ENCODE results near the gene PRPH2. TPM values are rescaled to one million over a fixed set of nuclear protein-coding genes. Genes with fewer than 3 reads are reported as not detected.

The PRPH2 gene
- total and polyA plus RNA-seq, 2 donors (not counting 3 experiments of a cell fraction or from before 2014, with no cell fraction given), result 0.40 to 0.46 TPM

DNA sequence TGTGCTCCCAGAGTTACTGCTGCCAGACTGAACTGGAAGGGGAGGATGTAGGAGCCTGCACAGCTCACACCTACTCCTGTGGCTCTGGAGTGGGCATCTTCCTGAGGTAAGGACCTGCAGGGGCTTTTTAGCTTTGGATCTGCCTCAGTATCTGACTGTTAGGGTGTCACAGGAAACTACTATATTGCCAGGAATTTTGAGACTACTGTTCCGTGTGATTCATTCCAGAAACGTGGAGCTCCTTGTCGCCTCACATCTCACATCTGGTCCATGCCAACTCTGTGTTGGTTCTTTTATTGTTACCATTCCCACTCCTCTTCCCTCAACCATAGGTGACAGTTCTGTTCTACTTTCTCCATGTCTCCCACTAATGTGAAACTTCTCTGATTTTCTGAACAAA lies 34.1 kb downstream of the PRPH2 start:
- Histone ChIP-seq H3K9me3 (replicated peaks; ENCODE audit: control insufficient read depth, insufficient read depth, low read length) (no peaks in the 10 kb centered on the region), H3K9ac (replicated peaks; ENCODE audit: extremely low read depth, insufficient read depth, low read length) (no peak overlapping the region), H4K20me1 (replicated peaks; ENCODE audit: control insufficient read depth, extremely low read depth, insufficient read depth, low read length) (no peaks in the 10 kb centered on the region), H2AFZ (ENCODE audit: low read depth, low read length) (no peak overlapping the region), H3K4me1 (ENCODE audit: control insufficient read depth, extremely low read depth, insufficient read depth, low read length) (peaks cover 14% of the 10 kb centered on the region), H3K27me3 (ENCODE audit: control insufficient read depth in 2 of 2, insufficient read depth in 2 of 2, low read length in 2 of 2) (no peaks in the 10 kb centered on the region), H3K9me1 (replicated peaks; ENCODE audit: control insufficient read depth, extremely low read depth, insufficient read depth, low read length) (no peaks in the 10 kb centered on the region), H3K36me3 (ENCODE audit: control insufficient read depth in 2 of 2, extremely low read depth in 1 of 2, insufficient read depth in 2 of 2, low read length in 2 of 2) (peaks cover 5 to 19% of the 10 kb centered on the region in 2 experiments), H3K79me2 (ENCODE audit: control insufficient read depth, insufficient read depth, low read length) (no peaks in the 10 kb centered on the region), H3K27ac (ENCODE audit: insufficient read depth, low read depth, low read length) (no peak overlapping the region), H3K4me3 (replicated peaks in 1 of 3; ENCODE audit: insufficient read depth in 1 of 3, low read depth in 1 of 3, low read length in 3 of 3) (no peak overlapping the region), H3K4me2 (ENCODE audit: insufficient read depth, low read length) (no peak overlapping the region)
- dilution Hi-C loops (cut with MboI; ENCODE audit: extremely low pct_ligation_motif_present, low sequenced_read_pairs), result no loop called here
- CTCF ChIA-PET, result interaction anchor here (0.8 to 1.5 kb wide), 5 partner anchors 27 to 210 kb away, joined by 3 to 12 read pairs (median 3); no protein-coding TSS in a partner anchor
- FAIRE-seq (no peak), DNase-seq (ENCODE audit: low read depth, low spot score) (no peak)
- TF ChIP-seq GATA2 (IDR thresholded peaks at IDR 0.05; ENCODE audit: insufficient read depth, insufficient read length, low read depth, low read length), result no peak
- TF ChIP-seq, protein P1, sequence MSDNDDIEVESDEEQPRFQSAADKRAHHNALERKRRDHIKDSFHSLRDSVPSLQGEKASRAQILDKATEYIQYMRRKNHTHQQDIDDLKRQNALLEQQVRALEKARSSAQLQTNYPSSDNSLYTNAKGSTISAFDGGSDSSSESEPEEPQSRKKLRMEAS (IDR thresholded peaks at IDR 0.05; ENCODE audit: insufficient read depth, insufficient read length), result no peak
- TF ChIP-seq JUN (IDR thresholded peaks at IDR 0.05; ENCODE audit: borderline replicate concordance, insufficient read depth, insufficient read length, low read depth), result no peak
- TF ChIP-seq, protein P2, sequence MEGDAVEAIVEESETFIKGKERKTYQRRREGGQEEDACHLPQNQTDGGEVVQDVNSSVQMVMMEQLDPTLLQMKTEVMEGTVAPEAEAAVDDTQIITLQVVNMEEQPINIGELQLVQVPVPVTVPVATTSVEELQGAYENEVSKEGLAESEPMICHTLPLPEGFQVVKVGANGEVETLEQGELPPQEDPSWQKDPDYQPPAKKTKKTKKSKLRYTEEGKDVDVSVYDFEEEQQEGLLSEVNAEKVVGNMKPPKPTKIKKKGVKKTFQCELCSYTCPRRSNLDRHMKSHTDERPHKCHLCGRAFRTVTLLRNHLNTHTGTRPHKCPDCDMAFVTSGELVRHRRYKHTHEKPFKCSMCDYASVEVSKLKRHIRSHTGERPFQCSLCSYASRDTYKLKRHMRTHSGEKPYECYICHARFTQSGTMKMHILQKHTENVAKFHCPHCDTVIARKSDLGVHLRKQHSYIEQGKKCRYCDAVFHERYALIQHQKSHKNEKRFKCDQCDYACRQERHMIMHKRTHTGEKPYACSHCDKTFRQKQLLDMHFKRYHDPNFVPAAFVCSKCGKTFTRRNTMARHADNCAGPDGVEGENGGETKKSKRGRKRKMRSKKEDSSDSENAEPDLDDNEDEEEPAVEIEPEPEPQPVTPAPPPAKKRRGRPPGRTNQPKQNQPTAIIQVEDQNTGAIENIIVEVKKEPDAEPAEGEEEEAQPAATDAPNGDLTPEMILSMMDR (IDR thresholded peaks at IDR 0.05; ENCODE audit: extremely low read depth in 1 of 2, insufficient read depth in 1 of 2, low read depth in 1 of 2, low read length in 2 of 2), result no peak
- TF ChIP-seq POLR2AphosphoS5 (IDR thresholded peaks at IDR 0.05; ENCODE audit: insufficient read depth, low read depth, low read length), result no peak
- intact Hi-C loops (cut with micrococcal nuclease), result no loop called here
- no TSS peak for BruUV-seq (replicated peaks)
- POLR2A ChIA-PET, result interaction anchor here (0.5 kb wide), 1 partner anchor 58 kb away, joined by 6 read pairs; the partner anchor contains the start of gene TBCC

All from endothelial cell of umbilical vein (primary cell).